Right lobe of liver (tissue), 6 donors: Measurements from ENCODE around the gene ZMYND15. TPM values are rescaled to one million over a fixed set of nuclear protein-coding genes. Genes with fewer than 3 reads are reported as not detected.
"Not testable (repeated sequence)": the region's sequence is repeated elsewhere in the genome, so short reads cannot be mapped to it uniquely, and the experiment has no call there.

Experiments used
- ATAC-seq, 4 donors: fragments of 200-7000 bp; cut with Tn5 transposase; one replicate each; pipeline ENCODE4 v1.9.1; 2020; ENCODE audit warnings: mild to moderate bottlenecking in 4 of 4, moderate library complexity in 4 of 4
- DNase-seq, 3 donors: peaks; one replicate each; pipeline ENCODE4 v3.0.0-alpha.2; 2020
- H3K27ac ChIP-seq, 3 donors: fragments of 200-600 bp; one replicate each; pipeline ENCODE4 v1.8.0; 2022
- H3K27me3 ChIP-seq, 2 donors: fragments of 200-600 bp; one replicate each; pipeline ENCODE4 v1.8.0; 2022
- H3K36me3 ChIP-seq, 4 donors: fragments of 200-600 bp; sonication (generic) in 1 of 4; one replicate each; pipeline versions ENCODE4 v1.5.1 to v1.8.0; 2017 to 2022; ENCODE audit warnings: control low read depth in 1 of 4
- H3K4me1 ChIP-seq, 4 donors: fragments of 200-600 bp; sonication (generic) in 1 of 4; one replicate each; pipeline versions ENCODE4 v1.5.1 to v1.8.0; 2017 to 2022; ENCODE audit warnings: control low read depth in 1 of 4
- H3K4me3 ChIP-seq, 3 donors: fragments of 200-600 bp; one replicate each; pipeline ENCODE4 v1.8.0; 2022
- H3K9me3 ChIP-seq, 4 donors: fragments of 200-600 bp; sonication (generic) in 1 of 4; one replicate each; pipeline versions ENCODE4 v1.5.1 to v1.8.0; 2017 to 2022; ENCODE audit warnings: control low read depth in 1 of 4
- POLR2A ChIP-seq: fragments of 450-650 bp; IDR thresholded peaks from one replicate; pipeline ENCODE4 v1.6.1; 2017; ENCODE audit warnings: antibody characterized with exemption, mild to moderate bottlenecking
- WGBS: methylation state at CpG from one replicate; pipeline ENCODE4 v1.1.6; 2018; ENCODE audit warnings: low coverage, low lambda C conversion rate; ENCODE audit not compliant: insufficient coverage; ENCODE audit errors: missing lambda C conversion rate; 5-methylcytosine and 5-hydroxymethylcytosine counted together
- intact Hi-C, 2 donors: fragments of 100-400 bp; cut with DNase I; formaldehyde crosslinking; loops; one replicate each; pipeline versions ENCODE4 v1.11.2 to v1.14.1; 2022
- total RNA-seq, 6 experiments: library from RNA; depleted of rRNA in 2 of 6; stranded (reverse); fragments of >200 nt in 2 of 6; fragmentation: NEBNext Ultra II Directional in 3 of 6; extraction: Animal tissue kit (Norgen Biotek cat#: 25700) in 3 of 6; gene quantifications; one replicate each; pipeline versions ENCODE4 v1.1.0 to v1.2.4, GENCODE V29; 2016 to 2023
- TF ChIP-seq, protein P1 (sequence below), 4 donors: fragments of 200-600 bp in 3 of 4; fragments of 450-650 bp in 1 of 4; IDR thresholded peaks; one replicate each; pipeline versions ENCODE4 v1.5.1 to v1.8.0; 2016 to 2022; ENCODE audit warnings: antibody characterized with exemption in 4 of 4, mild to moderate bottlenecking in 2 of 4
- donor health status: DM: no; HTN: yes; CAD: no.
- donor health status: DM: no; HTN: no; CAD: no.
- donor health status: DM: no; HTN: no; CAD: no.
- donor health status: DM: no; HTN: yes; CAD: no.
- donor health status: DM: no; HTN: yes; CAD: no.

Gene ZMYND15
- total RNA-seq, 6 experiments from 2014 or later = 0.70 to 6.5 (median 1.9) TPM

DNA sequence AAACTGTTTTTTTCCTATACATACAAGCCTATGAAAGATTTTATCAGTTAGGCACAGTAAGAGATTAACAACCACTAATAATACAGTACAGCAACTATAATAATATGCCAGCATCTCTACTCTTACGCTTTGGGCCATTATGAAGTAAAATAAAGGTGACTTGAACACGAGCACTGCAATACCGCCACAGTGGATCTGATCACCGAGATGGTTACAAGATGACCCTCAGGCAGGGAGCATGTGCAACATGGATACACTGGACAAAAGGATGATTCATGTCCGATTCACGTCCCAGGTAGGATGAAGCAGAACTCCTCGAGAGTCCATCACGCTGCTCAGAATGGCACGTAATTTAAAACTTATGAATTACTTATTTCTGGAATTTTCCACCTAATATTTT is 46.2 kb upstream of the ZMYND15 start:
- no peaks in the 10 kb centered on the region for H3K27me3 ChIP-seq
- ATAC-seq (no peak), DNase-seq (no peak)
- H3K4me1 ChIP-seq = no peaks in the 10 kb centered on the region
- no peak for TF ChIP-seq POLR2A
- no peak overlapping the region for H3K4me3 ChIP-seq
- no peak overlapping the region for H3K27ac ChIP-seq
- H3K36me3 ChIP-seq = peaks cover 0 to 8% (median 0%) of the 10 kb centered on the region in 4 donors
- intact Hi-C loops = no loop called here
- no peaks in the 10 kb centered on the region for H3K9me3 ChIP-seq
- WGBS = 77% methylated on average over 9 of the region's 9 CpGs

- no peaks in the 10 kb centered on the region for H3K36me3 ChIP-seq
- no peak overlapping the region for H3K4me3 ChIP-seq
- no peaks in the 10 kb centered on the region for H3K27me3 ChIP-seq
- TF ChIP-seq, protein P1, sequence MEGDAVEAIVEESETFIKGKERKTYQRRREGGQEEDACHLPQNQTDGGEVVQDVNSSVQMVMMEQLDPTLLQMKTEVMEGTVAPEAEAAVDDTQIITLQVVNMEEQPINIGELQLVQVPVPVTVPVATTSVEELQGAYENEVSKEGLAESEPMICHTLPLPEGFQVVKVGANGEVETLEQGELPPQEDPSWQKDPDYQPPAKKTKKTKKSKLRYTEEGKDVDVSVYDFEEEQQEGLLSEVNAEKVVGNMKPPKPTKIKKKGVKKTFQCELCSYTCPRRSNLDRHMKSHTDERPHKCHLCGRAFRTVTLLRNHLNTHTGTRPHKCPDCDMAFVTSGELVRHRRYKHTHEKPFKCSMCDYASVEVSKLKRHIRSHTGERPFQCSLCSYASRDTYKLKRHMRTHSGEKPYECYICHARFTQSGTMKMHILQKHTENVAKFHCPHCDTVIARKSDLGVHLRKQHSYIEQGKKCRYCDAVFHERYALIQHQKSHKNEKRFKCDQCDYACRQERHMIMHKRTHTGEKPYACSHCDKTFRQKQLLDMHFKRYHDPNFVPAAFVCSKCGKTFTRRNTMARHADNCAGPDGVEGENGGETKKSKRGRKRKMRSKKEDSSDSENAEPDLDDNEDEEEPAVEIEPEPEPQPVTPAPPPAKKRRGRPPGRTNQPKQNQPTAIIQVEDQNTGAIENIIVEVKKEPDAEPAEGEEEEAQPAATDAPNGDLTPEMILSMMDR (IDR thresholded peaks at IDR 0.05) = no peak
- no peak for TF ChIP-seq POLR2A
- intact Hi-C loops = no loop called here
- ATAC-seq (no peak), DNase-seq (no peak)
- no peaks in the 10 kb centered on the region for H3K9me3 ChIP-seq
- no peak overlapping the region for H3K27ac ChIP-seq
- no peaks in the 10 kb centered on the region for H3K4me1 ChIP-seq
- WGBS = 63% methylated on average over 6 of the region's 6 CpGs
Measured at GRCh38 chr17:4696437-4696805, 43.2 kb upstream of the ZMYND15 start.

- not testable (repeated sequence) for H3K9me3 ChIP-seq, H3K27me3 ChIP-seq, DNase-seq, H3K4me3 ChIP-seq, H3K36me3 ChIP-seq, H3K4me1 ChIP-seq
- intact Hi-C loops = loop anchor here (10.0 kb wide), 2 partner anchors 125 to 185 kb away; no protein-coding TSS in a partner anchor
- 59% methylated on average over 10 of the region's 13 CpGs for WGBS
- H3K27ac ChIP-seq = peak overlapping the region in 1 of 3 donors; percentile 12
- ATAC-seq = peak in 3 of 4 donors; percentile 51 to 66 (median 60)
- TF ChIP-seq, protein P1 (IDR thresholded peaks at IDR 0.05) = peak; percentile 23 to 46 (median 31)
Measured at GRCh38 chr17:4699401-4700056, 40.1 kb upstream of the ZMYND15 start.

DNA sequence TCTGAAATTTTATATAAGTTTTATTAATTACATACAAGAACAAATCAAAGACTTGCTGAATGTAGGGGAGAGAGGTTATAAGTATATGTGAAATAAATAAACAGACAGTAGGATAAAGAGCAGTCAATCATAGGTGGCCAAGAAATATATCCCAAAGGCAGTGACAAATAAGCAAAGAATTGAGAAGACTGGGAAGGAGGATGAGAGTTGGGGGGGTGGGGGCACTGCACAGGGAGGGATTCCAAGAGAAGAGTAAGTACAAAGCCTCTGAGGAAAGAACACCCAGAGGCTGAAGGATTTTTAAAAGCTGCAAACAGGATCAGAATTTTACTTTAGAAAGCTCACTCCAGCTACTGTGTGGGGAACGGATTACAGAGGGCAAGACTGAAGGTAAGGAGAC is 38.5 kb upstream of the ZMYND15 start:
- WGBS = 91% methylated on average over 1 of the region's 1 CpG
- intact Hi-C loops = loop anchor here (10.0 kb wide), 2 partner anchors 126 to 184 kb away; no protein-coding TSS in a partner anchor
- H3K4me1 ChIP-seq = peaks cover 0 to 7% (median 3%) of the 10 kb centered on the region in 4 donors
- ATAC-seq = no peak
- H3K4me3 ChIP-seq = no peak overlapping the region
- H3K27ac ChIP-seq = no peak overlapping the region
- H3K27me3 ChIP-seq = no peaks in the 10 kb centered on the region
- TF ChIP-seq, protein P1 (IDR thresholded peaks at IDR 0.05) = no peak
- no peak for TF ChIP-seq POLR2A
- no peaks in the 10 kb centered on the region for H3K9me3 ChIP-seq
- H3K36me3 ChIP-seq = no peaks in the 10 kb centered on the region
- DNase-seq = no peak

DNA sequence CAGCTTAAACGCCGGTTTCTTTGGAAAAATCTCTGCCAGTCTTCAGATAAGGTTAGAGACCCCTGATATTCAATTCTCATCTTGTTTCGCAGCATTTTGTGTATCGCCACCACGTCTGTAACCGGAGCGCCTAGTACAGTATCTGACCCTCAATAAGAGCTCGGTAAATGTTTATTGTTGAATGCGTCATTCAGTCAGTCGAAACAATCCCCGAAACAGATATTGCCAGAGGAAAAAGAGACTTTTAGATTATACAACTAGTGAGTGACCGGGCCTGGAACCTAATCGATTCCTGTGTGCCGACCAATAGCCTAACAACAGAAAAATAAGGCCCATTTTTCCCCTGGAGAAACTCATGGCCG is 36.3 kb upstream of the ZMYND15 start:
- Histone ChIP-seq H3K4me3 (peak overlapping the region; percentile 94 to 97 (median 96)), H3K4me1 (peaks cover 0 to 7% (median 3%) of the 10 kb centered on the region in 4 donors), H3K27ac (peak overlapping the region in 2 of 3 donors; percentile 37 to 65), H3K36me3 (no peaks in the 10 kb centered on the region), H3K27me3 (no peaks in the 10 kb centered on the region), H3K9me3 (no peaks in the 10 kb centered on the region)
- TF ChIP-seq, protein P1 (IDR thresholded peaks at IDR 0.05) = no peak
- no peak for TF ChIP-seq POLR2A
- no peak for DNase-seq
- WGBS = 5% methylated on average over 14 of the region's 15 CpGs
- ATAC-seq = no peak
- intact Hi-C loops = loop anchor here (10.0 kb wide), 2 partner anchors 129 to 181 kb away; no protein-coding TSS in a partner anchor

- H3K36me3 ChIP-seq, ATAC-seq, H3K4me1 ChIP-seq, H3K9me3 ChIP-seq, H3K27me3 ChIP-seq, DNase-seq: not testable (repeated sequence)
- intact Hi-C loops = loop anchor here (10.0 kb wide), 2 partner anchors 130 to 180 kb away; no protein-coding TSS in a partner anchor
- peak overlapping the region; percentile 94 to 97 (median 96) for H3K4me3 ChIP-seq
- 48% methylated on average over 2 of the region's 14 CpGs for WGBS
- H3K27ac ChIP-seq = peak overlapping the region in 1 of 3 donors; percentile 61
Measured at GRCh38 chr17:4704574-4704907, 35.1 kb upstream of the ZMYND15 start.
